Esophagus muscularis mucosa (tissue), 4 donors: ENCODE results near the gene ZCWPW1.

Experiments used
- EP300 ChIP-seq: sonication (generic); formaldehyde crosslinking; IDR thresholded peaks from one replicate; pipeline ENCODE4 v1.6.1; 2017; ENCODE audit warnings: antibody characterized with exemption
- POLR2A ChIP-seq: fragments of 450-650 bp; IDR thresholded peaks from one replicate; pipeline ENCODE4 v1.6.1; 2017; ENCODE audit warnings: antibody characterized with exemption, moderate library complexity, mild to moderate bottlenecking, low read depth
- POLR2AphosphoS5 ChIP-seq, 2 donors: sonication (generic); formaldehyde crosslinking; IDR thresholded peaks; one replicate each; pipeline ENCODE4 v1.6.1; 2017; ENCODE audit warnings: antibody characterized with exemption in 2 of 2
- TF ChIP-seq, protein P1 (sequence below), 3 experiments: fragments of 200-600 bp in 2 of 3; fragments of 450-650 bp in 1 of 3; sonication (generic) in 2 of 3; IDR thresholded peaks; one replicate each; pipeline ENCODE4 v1.5.1; 2017 to 2019; ENCODE audit warnings: antibody characterized with exemption in 3 of 3, mild to moderate bottlenecking in 2 of 3, moderate library complexity in 1 of 3

DNA sequence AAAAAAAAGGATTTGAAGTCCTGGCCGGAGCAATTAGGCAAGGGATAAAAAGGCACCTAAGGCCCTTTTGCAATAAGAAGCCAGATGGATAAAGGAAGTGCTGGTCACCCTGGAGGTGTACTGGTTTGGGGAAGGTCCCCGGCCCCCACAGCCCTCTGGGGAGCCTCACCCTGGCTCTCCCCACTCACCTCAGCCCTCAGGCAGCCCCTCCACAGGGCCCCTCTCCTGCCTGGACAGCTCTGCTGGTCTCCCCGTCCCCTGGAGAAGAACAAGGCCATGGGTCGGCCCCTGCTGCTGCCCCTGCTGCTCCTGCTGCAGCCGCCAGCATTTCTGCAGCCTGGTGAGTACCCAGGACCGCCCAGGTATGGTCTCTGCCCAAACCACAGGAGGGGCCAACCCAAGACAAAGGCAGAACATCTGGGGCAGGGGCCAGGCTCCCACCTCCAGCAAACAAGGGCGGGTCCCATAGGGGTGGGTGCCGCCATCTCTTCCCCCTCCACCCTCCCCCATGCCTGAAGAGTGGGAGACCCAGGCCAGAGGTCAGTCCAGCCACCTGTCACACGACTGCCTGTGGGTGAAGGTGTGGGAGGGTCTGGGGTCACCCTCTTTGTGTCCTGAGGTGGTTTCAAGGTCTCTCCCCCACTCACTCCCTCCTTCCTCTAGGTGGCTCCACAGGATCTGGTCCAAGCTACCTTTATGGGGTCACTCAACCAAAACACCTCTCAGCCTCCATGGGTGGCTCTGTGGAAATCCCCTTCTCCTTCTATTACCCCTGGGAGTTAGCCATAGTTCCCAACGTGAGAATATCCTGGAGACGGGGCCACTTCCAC, 70.3 kb downstream of the ZCWPW1 start, which contains the start of gene PILRB:
- no peak for TF ChIP-seq POLR2A
- TF ChIP-seq, protein P1, sequence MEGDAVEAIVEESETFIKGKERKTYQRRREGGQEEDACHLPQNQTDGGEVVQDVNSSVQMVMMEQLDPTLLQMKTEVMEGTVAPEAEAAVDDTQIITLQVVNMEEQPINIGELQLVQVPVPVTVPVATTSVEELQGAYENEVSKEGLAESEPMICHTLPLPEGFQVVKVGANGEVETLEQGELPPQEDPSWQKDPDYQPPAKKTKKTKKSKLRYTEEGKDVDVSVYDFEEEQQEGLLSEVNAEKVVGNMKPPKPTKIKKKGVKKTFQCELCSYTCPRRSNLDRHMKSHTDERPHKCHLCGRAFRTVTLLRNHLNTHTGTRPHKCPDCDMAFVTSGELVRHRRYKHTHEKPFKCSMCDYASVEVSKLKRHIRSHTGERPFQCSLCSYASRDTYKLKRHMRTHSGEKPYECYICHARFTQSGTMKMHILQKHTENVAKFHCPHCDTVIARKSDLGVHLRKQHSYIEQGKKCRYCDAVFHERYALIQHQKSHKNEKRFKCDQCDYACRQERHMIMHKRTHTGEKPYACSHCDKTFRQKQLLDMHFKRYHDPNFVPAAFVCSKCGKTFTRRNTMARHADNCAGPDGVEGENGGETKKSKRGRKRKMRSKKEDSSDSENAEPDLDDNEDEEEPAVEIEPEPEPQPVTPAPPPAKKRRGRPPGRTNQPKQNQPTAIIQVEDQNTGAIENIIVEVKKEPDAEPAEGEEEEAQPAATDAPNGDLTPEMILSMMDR (IDR thresholded peaks at IDR 0.05) = no peak
- no peak for TF ChIP-seq POLR2AphosphoS5 (IDR thresholded peaks at IDR 0.05)
- TF ChIP-seq EP300 = no peak
